SK-N-SH (cell line): ENCODE data around the gene PDZD2. TPM values are rescaled to one million over a fixed set of nuclear protein-coding genes. Genes with fewer than 3 reads are reported as not detected.

Source experiments
- CTCF ChIA-PET: fragments of 300-600, 350-600 bp; formaldehyde crosslinking; extraction: SDS; loops from one replicate; lab custom pipeline; 2021; lab: Yijun Ruan, JAX
- POLR2A ChIA-PET: fragments of 350-600 bp; sonication (Branson Sonifier 250); formaldehyde crosslinking; extraction: SDS; loops from one replicate; lab custom pipeline; 2020; ENCODE audit warnings: antibody characterized with exemption, inconsistent platforms; lab: Yijun Ruan, JAX
- DNase-seq: peaks from one replicate; pipeline ENCODE4 v3.0.0; 2012
- H2AFZ ChIP-seq: fragments of 200-600 bp; sonication (generic); 2 replicates; pipeline ENCODE4 v1.8.1; 2016; ENCODE audit warnings: antibody characterized with exemption, mild to moderate bottlenecking, low read depth
- H3F3A ChIP-seq: fragments of 200-600 bp; sonication (generic); replicated peaks from 2 replicates; pipeline ENCODE3; 2016; ENCODE audit warnings: antibody characterized with exemption, mild to moderate bottlenecking; ENCODE audit not compliant: insufficient read depth
- H3K27ac ChIP-seq, 2 experiments: fragments of 200-500 bp in 1 of 2; fragments of 200-600 bp in 1 of 2; sonication (Bioruptor generic) in 1 of 2; sonication (generic), shearing (Covaris generic) in 1 of 2; 2 replicates each; pipeline versions ENCODE4 v1.5.1 to v1.6.1; 2014 to 2016; ENCODE audit warnings: low read depth in 2 of 2, inconsistent platforms in 1 of 2, low read length in 1 of 2, mild to moderate bottlenecking in 1 of 2, mixed read lengths in 1 of 2
- H3K27me3 ChIP-seq: fragments of 200-600 bp; sonication (generic), shearing (Covaris generic); 2 replicates; pipeline ENCODE4 v1.6.1; 2016; ENCODE audit warnings: mixed run types; ENCODE audit not compliant: insufficient read depth
- H3K36me3 ChIP-seq, 2 experiments: fragments of 200-500 bp in 1 of 2; fragments of 200-600 bp in 1 of 2; sonication (Bioruptor generic) in 1 of 2; sonication (generic) in 1 of 2; replicated peaks in 1 of 2; 2 replicates each; pipeline versions ENCODE3 to v1.5.1; 2014 to 2016; ENCODE audit warnings: low read length in 1 of 2, mild to moderate bottlenecking in 1 of 2; ENCODE audit not compliant: insufficient read depth in 2 of 2, control insufficient read depth in 1 of 2
- H3K4me1 ChIP-seq, 2 experiments: fragments of 200-500 bp in 1 of 2; fragments of 200-600 bp in 1 of 2; sonication (Bioruptor generic) in 1 of 2; sonication (generic), shearing (Covaris generic) in 1 of 2; 2 replicates each; pipeline versions ENCODE4 v1.5.1 to v1.6.1; 2014 to 2016; ENCODE audit warnings: low read depth in 1 of 2, low read length in 1 of 2, mixed run types in 1 of 2; ENCODE audit not compliant: insufficient read depth in 2 of 2, control insufficient read depth in 1 of 2
- H3K4me2 ChIP-seq: fragments of 200-600 bp; sonication (generic), shearing (Covaris generic); 2 replicates; pipeline ENCODE4 v1.6.1; 2017; ENCODE audit warnings: mixed run types
- H3K4me3 ChIP-seq, 2 experiments: fragments of 200-500 bp in 1 of 2; fragments of 200-600 bp in 1 of 2; sonication (Bioruptor generic) in 1 of 2; sonication (generic), shearing (Covaris generic) in 1 of 2; 2 replicates each; pipeline versions ENCODE4 v1.5.1 to v1.8.1; 2014 to 2016; ENCODE audit warnings: low read depth in 2 of 2, inconsistent platforms in 1 of 2, low read length in 1 of 2, mild to moderate bottlenecking in 1 of 2, mixed read lengths in 1 of 2, moderate library complexity in 1 of 2
- H3K79me2 ChIP-seq: fragments of 200-600 bp; sonication (generic); 2 replicates; pipeline ENCODE4 v1.8.1; 2017; ENCODE audit warnings: mild to moderate bottlenecking; ENCODE audit not compliant: insufficient read depth
- H3K9ac ChIP-seq: fragments of 200-600 bp; sonication (generic); 2 replicates; pipeline ENCODE4 v1.6.1; 2017; ENCODE audit warnings: mixed run types
- H3K9me2 ChIP-seq: fragments of 200-600 bp; sonication (generic); 2 replicates; pipeline ENCODE4 v1.6.1; 2017; ENCODE audit warnings: mixed run types
- H3K9me3 ChIP-seq: fragments of 200-600 bp; sonication (generic); 2 replicates; pipeline ENCODE4 v1.6.1; 2017; ENCODE audit warnings: mixed run types, mild to moderate bottlenecking, moderate library complexity
- H4K20me1 ChIP-seq: fragments of 200-600 bp; sonication (generic); 2 replicates; pipeline ENCODE4 v1.6.1; 2017; ENCODE audit warnings: mild to moderate bottlenecking, mixed run types; ENCODE audit not compliant: insufficient read depth
- CHD2 ChIP-seq: fragments of 150-350 bp; IDR thresholded peaks from 2 replicates; pipeline ENCODE4 v1.6.1; 2018; ENCODE audit warnings: low read length; ENCODE audit not compliant: partially characterized antibody
- ELF1 ChIP-seq: IDR thresholded peaks from 2 replicates; pipeline ENCODE4 v1.4.0; 2012
- EZH2phosphoT487 ChIP-seq: fragments of 200-600 bp; sonication (generic); IDR thresholded peaks from 2 replicates; pipeline ENCODE4 v1.6.1; 2017; ENCODE audit warnings: low read depth, mixed run types, mild to moderate bottlenecking, antibody characterized with exemption, moderate library complexity, borderline replicate concordance
- FOXJ3 ChIP-seq: sonication (generic); formaldehyde crosslinking; IDR thresholded peaks from 2 replicates; pipeline ENCODE4 v1.5.1; 2020; ENCODE audit warnings: mild to moderate bottlenecking, missing genetic modification reagents
- JUND ChIP-seq: IDR thresholded peaks from 2 replicates; pipeline ENCODE4 v1.4.0; 2012
- MXI1 ChIP-seq: IDR thresholded peaks from 2 replicates; pipeline ENCODE4 v1.6.1; 2012; ENCODE audit warnings: mild to moderate bottlenecking, low read depth, low read length, improper control_type of control experiment
- NFIC ChIP-seq: IDR thresholded peaks from 2 replicates; pipeline ENCODE4 v1.4.0; 2012; ENCODE audit warnings: borderline replicate concordance
- TCF12 ChIP-seq: IDR thresholded peaks from 2 replicates; pipeline ENCODE4 v1.4.0; 2012
- TEAD4 ChIP-seq: IDR thresholded peaks from 2 replicates; pipeline ENCODE4 v1.4.0; 2012; ENCODE audit warnings: mild to moderate bottlenecking, borderline replicate concordance; ENCODE audit not compliant: insufficient read depth
- YY1 ChIP-seq: IDR thresholded peaks from 2 replicates; pipeline ENCODE4 v1.4.0; 2012; ENCODE audit warnings: low read depth, mild to moderate bottlenecking
- WGBS: methylation state at CpG from one replicate; pipeline ENCODE4 v1.1.6; 2017; ENCODE audit warnings: low lambda C conversion rate; 5-methylcytosine and 5-hydroxymethylcytosine counted together
- polyA plus RNA-seq, 3 experiments: library from polyadenylated mRNA; depleted of rRNA; stranded (reverse); fragments of >200 nt; gene quantifications; 2 replicates each; pipeline ENCODE4 v1.2.3, GENCODE V29; 2012
- TF ChIP-seq, protein P1 (sequence below): IDR thresholded peaks from 2 replicates; pipeline ENCODE4 v1.6.1; 2012; ENCODE audit warnings: mild to moderate bottlenecking, low read depth, low read length, moderate library complexity
- TF ChIP-seq, protein P2 (sequence below): IDR thresholded peaks from 2 replicates; pipeline ENCODE4; 2012
- TF ChIP-seq, protein P3 (sequence below): fragments of 200-600 bp; sonication (generic); IDR thresholded peaks from 2 replicates; pipeline ENCODE4 v1.6.1; 2017; ENCODE audit warnings: antibody characterized with exemption, mild to moderate bottlenecking, moderate library complexity

Gene PDZD2
- polyA plus RNA-seq, 1 of the 3 experiments (the other 2 are of a cell fraction): 0.13 TPM

DNA sequence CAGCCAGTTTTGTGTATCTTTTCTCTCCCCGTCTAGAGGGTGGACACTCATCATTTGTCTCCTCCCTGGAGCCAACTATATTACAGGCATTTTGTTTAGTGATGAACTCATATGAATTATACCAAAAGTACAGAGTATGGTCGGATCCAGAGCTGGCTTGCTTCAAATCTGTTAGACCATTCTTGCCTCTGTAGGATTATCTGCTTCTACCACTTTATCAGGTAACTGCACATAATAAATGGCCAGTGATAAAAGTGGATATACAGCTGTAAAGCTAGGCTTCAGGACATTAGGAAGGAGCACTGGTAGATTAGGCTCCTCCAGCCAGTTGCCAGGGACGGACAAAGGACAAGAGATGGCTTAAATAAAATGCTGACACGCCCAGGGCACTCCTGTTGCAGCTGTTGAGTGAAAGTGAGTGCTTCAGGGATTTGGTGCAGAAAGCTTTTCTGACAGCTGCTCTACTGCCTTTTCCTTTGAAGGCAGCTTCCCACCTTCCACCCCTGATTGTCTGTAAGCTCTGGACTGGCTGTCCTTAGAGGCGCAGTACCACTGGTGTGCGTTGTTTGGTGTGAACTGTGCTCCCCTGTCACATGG, 259.2 kb downstream of the PDZD2 start:
- Histone ChIP-seq H3K4me3 (no peak overlapping the region), H3K79me2 (no peaks in the 10 kb centered on the region), H4K20me1 (no peaks in the 10 kb centered on the region), H3F3A (no peaks in the 10 kb centered on the region), H3K9me3 (no peaks in the 10 kb centered on the region), H3K4me1 (no peaks in the 10 kb centered on the region), H3K9me2 (no peaks in the 10 kb centered on the region), H3K9ac (no peak overlapping the region), H3K36me3 (no peaks in the 10 kb centered on the region), H3K27ac (no peak overlapping the region), H3K27me3 (no peaks in the 10 kb centered on the region; the same call in 1 of the 2 replicates), H2AFZ (no peak overlapping the region), H3K4me2 (no peak overlapping the region)
- TF ChIP-seq EZH2phosphoT487: no peak
- POLR2A ChIA-PET: no interaction called here
- CTCF ChIA-PET: interaction anchor here (3.6 kb wide), 1 partner anchor 179 kb away, joined by 13 read pairs; no protein-coding TSS in a partner anchor
- 16% methylated on average over 6 of the region's 6 CpGs for WGBS
- no peak for DNase-seq

DNA sequence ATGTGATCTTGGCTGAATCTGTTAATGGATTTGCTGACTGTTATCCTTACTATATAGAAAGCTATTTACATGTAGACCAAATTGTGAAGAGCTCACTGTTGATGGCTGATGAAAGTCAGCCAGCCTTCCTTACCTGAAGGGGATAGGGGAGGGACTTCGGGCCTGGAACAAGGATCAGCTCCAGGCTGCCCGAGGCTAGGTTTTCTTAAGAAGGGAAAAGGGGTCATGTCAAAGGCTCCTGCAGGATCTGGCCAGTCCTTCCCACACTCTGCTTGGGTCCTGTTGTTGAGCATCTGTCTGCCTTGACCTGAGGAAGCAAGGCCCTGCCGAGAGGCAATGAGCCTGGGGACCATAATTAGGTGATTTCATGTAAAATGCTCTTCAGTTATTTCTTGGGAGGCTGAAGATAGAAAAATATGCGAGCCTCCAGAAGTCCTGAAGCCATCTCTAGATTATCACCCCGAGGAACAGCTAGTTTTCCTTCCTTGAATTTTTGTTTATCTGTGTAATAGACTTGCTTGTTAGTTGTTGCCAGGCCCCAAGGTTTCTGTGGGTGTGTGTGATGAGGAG, 261.4 kb downstream of the PDZD2 start:
- Histone ChIP-seq H3K9ac (no peak overlapping the region), H3F3A (no peaks in the 10 kb centered on the region), H4K20me1 (no peaks in the 10 kb centered on the region), H3K79me2 (no peaks in the 10 kb centered on the region), H3K4me3 (no peak overlapping the region), H3K36me3 (no peaks in the 10 kb centered on the region), H3K4me1 (no peaks in the 10 kb centered on the region), H2AFZ (no peak overlapping the region), H3K27ac (no peak overlapping the region)
- POLR2A ChIA-PET: no interaction called here
- WGBS: 34% methylated on average over 5 of the region's 5 CpGs
- TF ChIP-seq, protein P1, sequence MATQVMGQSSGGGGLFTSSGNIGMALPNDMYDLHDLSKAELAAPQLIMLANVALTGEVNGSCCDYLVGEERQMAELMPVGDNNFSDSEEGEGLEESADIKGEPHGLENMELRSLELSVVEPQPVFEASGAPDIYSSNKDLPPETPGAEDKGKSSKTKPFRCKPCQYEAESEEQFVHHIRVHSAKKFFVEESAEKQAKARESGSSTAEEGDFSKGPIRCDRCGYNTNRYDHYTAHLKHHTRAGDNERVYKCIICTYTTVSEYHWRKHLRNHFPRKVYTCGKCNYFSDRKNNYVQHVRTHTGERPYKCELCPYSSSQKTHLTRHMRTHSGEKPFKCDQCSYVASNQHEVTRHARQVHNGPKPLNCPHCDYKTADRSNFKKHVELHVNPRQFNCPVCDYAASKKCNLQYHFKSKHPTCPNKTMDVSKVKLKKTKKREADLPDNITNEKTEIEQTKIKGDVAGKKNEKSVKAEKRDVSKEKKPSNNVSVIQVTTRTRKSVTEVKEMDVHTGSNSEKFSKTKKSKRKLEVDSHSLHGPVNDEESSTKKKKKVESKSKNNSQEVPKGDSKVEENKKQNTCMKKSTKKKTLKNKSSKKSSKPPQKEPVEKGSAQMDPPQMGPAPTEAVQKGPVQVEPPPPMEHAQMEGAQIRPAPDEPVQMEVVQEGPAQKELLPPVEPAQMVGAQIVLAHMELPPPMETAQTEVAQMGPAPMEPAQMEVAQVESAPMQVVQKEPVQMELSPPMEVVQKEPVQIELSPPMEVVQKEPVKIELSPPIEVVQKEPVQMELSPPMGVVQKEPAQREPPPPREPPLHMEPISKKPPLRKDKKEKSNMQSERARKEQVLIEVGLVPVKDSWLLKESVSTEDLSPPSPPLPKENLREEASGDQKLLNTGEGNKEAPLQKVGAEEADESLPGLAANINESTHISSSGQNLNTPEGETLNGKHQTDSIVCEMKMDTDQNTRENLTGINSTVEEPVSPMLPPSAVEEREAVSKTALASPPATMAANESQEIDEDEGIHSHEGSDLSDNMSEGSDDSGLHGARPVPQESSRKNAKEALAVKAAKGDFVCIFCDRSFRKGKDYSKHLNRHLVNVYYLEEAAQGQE: no peak
- TF ChIP-seq YY1: no peak
- TF ChIP-seq ELF1: no peak
- no peak for TF ChIP-seq MXI1
- no peak for TF ChIP-seq FOXJ3 (CRISPR knock-in tag)
- no peak for TF ChIP-seq TCF12
- TF ChIP-seq EZH2phosphoT487: no peak
- no peak for TF ChIP-seq TEAD4
- TF ChIP-seq JUND: no peak
- TF ChIP-seq NFIC: no peak
- TF ChIP-seq, protein P2, sequence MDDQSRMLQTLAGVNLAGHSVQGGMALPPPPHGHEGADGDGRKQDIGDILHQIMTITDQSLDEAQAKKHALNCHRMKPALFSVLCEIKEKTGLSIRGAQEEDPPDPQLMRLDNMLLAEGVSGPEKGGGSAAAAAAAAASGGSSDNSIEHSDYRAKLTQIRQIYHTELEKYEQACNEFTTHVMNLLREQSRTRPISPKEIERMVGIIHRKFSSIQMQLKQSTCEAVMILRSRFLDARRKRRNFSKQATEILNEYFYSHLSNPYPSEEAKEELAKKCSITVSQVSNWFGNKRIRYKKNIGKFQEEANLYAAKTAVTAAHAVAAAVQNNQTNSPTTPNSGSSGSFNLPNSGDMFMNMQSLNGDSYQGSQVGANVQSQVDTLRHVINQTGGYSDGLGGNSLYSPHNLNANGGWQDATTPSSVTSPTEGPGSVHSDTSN: no peak
- TF ChIP-seq CHD2: no peak
- TF ChIP-seq, protein P3, sequence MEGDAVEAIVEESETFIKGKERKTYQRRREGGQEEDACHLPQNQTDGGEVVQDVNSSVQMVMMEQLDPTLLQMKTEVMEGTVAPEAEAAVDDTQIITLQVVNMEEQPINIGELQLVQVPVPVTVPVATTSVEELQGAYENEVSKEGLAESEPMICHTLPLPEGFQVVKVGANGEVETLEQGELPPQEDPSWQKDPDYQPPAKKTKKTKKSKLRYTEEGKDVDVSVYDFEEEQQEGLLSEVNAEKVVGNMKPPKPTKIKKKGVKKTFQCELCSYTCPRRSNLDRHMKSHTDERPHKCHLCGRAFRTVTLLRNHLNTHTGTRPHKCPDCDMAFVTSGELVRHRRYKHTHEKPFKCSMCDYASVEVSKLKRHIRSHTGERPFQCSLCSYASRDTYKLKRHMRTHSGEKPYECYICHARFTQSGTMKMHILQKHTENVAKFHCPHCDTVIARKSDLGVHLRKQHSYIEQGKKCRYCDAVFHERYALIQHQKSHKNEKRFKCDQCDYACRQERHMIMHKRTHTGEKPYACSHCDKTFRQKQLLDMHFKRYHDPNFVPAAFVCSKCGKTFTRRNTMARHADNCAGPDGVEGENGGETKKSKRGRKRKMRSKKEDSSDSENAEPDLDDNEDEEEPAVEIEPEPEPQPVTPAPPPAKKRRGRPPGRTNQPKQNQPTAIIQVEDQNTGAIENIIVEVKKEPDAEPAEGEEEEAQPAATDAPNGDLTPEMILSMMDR: no peak
- TF ChIP-seq, all 33 proteins: peak for 0
- no peaks in the 10 kb centered on the region; the same call in 1 of the 2 replicates for H3K27me3 ChIP-seq
- CTCF ChIA-PET: interaction anchor here (1.1 to 3.6 kb wide), 2 partner anchors 158 to 176 kb away, joined by 3 to 13 read pairs; no protein-coding TSS in a partner anchor
- no peaks in the 10 kb centered on the region for H3K9me3 ChIP-seq
- H3K9me2 ChIP-seq: no peaks in the 10 kb centered on the region
- no peak overlapping the region for H3K4me2 ChIP-seq
- no peak for DNase-seq
